Activated T-helper 1 cell treated with anti-CD3 and anti-CD28 coated beads, Interleukin-12 subunit alpha, Interleukin-12 subunit beta, Interleukin-2, Interleukin-4 antibody, amounts not matched to agents 30 ng/mL and 10 ng/mL and 1 ng/mL, durations not matched to agents 14 hours and 24 hours and 36 hours (primary cell): ENCODE results near the gene ZMYND10. TPM values are rescaled to one million over a fixed set of nuclear protein-coding genes. Genes with fewer than 3 reads are reported as not detected.

Experiments
- total RNA-seq: library from RNA; stranded (reverse); gene quantifications from 2 replicates; pipeline ENCODE4 v1.2.3, GENCODE V29; 2022

Gene ZMYND10
- total RNA-seq, 1 donor from 2014 or later: 1.5 TPM

Other genes starting within 250 kb of the ZMYND10 start
- gene SEMA3F, start 190.4 kb downstream of the ZMYND10 start, total RNA-seq: 0.21 and 0.42 TPM in 2 replicates
- not detected in 2 replicates for gene GNAT1, start 154.1 kb downstream of the ZMYND10 start, total RNA-seq
- not detected in 2 replicates for gene SLC38A3, start 140.5 kb downstream of the ZMYND10 start, total RNA-seq
- gene GNAI2, start 109.5 kb downstream of the ZMYND10 start, total RNA-seq: 237 and 238 TPM in 2 replicates
- 0.49 and 1.0 TPM in 2 replicates for gene SEMA3B, start 76.6 kb downstream of the ZMYND10 start, total RNA-seq
- not detected in 2 replicates for gene LSMEM2, start 66.6 kb downstream of the ZMYND10 start, total RNA-seq
- 215 TPM in 2 replicates for gene IFRD2, start 53.3 kb downstream of the ZMYND10 start, total RNA-seq
- 7.9 and 8.0 TPM in 2 replicates for gene HYAL3, start 46.3 kb downstream of the ZMYND10 start, total RNA-seq
- gene NAA80, start 46.3 kb downstream of the ZMYND10 start, total RNA-seq: 18.1 and 19.6 TPM in 2 replicates
- 0.12 and 0.36 TPM in 2 replicates for gene HYAL1, start 42.2 kb downstream of the ZMYND10 start, total RNA-seq
- 15.5 and 16.1 TPM in 2 replicates for gene HYAL2, start 23.0 kb downstream of the ZMYND10 start, total RNA-seq
- 27.9 and 29.9 TPM in 2 replicates for gene TUSC2, start 17.5 kb downstream of the ZMYND10 start, total RNA-seq
- gene RASSF1, start 4.9 kb downstream of the ZMYND10 start, total RNA-seq: 57.6 and 60.3 TPM in 2 replicates
- gene NPRL2, start 5.0 kb upstream of the ZMYND10 start, total RNA-seq: 43.7 and 46.6 TPM in 2 replicates
- 30.0 and 35.9 TPM in 2 replicates for gene CYB561D2, start 5.1 kb upstream of the ZMYND10 start, total RNA-seq
- 23.6 and 25.4 TPM in 2 replicates for gene TMEM115, start 13.8 kb upstream of the ZMYND10 start, total RNA-seq
- 0.52 and 0.78 TPM in 2 replicates for gene CACNA2D2, start 157.9 kb upstream of the ZMYND10 start, total RNA-seq
- gene C3orf18, start 222.0 kb upstream of the ZMYND10 start, total RNA-seq: 21.5 and 21.9 TPM in 2 replicates
- gene HEMK1, start 223.8 kb upstream of the ZMYND10 start, total RNA-seq: 54.1 and 58.0 TPM in 2 replicates